ENCODE measurements around the gene OPTN. TPM values are rescaled to one million over a fixed set of nuclear protein-coding genes. Genes with fewer than 3 reads are reported as not detected.
A peak's percentile ranks its signal among the peaks of the same experiment; 100 is the strongest.

The OPTN gene
- total and polyA plus RNA-seq, 9 donors = 42.9 to 133 (median 87.0) TPM

- Histone ChIP-seq H3K4me1 (ENCODE audit: insufficient read depth) (no peaks in the 10 kb centered on the region), H3K4me3 (no peak overlapping the region), H3K36me3 (no peaks in the 10 kb centered on the region), H3K9me3 (no peaks in the 10 kb centered on the region), H3K27me3 (no peaks in the 10 kb centered on the region), H3K27ac (no peak overlapping the region)
- intact Hi-C loops (cut with DNase I) = no loop called here
- TF ChIP-seq, protein P1, sequence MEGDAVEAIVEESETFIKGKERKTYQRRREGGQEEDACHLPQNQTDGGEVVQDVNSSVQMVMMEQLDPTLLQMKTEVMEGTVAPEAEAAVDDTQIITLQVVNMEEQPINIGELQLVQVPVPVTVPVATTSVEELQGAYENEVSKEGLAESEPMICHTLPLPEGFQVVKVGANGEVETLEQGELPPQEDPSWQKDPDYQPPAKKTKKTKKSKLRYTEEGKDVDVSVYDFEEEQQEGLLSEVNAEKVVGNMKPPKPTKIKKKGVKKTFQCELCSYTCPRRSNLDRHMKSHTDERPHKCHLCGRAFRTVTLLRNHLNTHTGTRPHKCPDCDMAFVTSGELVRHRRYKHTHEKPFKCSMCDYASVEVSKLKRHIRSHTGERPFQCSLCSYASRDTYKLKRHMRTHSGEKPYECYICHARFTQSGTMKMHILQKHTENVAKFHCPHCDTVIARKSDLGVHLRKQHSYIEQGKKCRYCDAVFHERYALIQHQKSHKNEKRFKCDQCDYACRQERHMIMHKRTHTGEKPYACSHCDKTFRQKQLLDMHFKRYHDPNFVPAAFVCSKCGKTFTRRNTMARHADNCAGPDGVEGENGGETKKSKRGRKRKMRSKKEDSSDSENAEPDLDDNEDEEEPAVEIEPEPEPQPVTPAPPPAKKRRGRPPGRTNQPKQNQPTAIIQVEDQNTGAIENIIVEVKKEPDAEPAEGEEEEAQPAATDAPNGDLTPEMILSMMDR (IDR thresholded peaks at IDR 0.05) = no peak
- TF ChIP-seq EP300 (IDR thresholded peaks at IDR 0.05) (no peak), POLR2A (IDR thresholded peaks at IDR 0.05) (no peak)
- WGBS, 3 donors = 72 to 81% (median 80%) methylated on average over 5 of the region's 5 CpGs
- DNase-seq = no peak
Observed at GRCh38 chr10:13068071-13068470, 31.9 kb upstream of the OPTN start.

- no peak overlapping the region for H3K4me3 ChIP-seq
- DNase-seq = no peak
- H3K9me3 ChIP-seq = no peaks in the 10 kb centered on the region
- no peaks in the 10 kb centered on the region for H3K27me3 ChIP-seq
- TF ChIP-seq, protein P1 (IDR thresholded peaks at IDR 0.05) = no peak
- intact Hi-C loops (cut with DNase I) = no loop called here
- H3K36me3 ChIP-seq = no peaks in the 10 kb centered on the region
- H3K27ac ChIP-seq = no peak overlapping the region
- WGBS, 3 donors = 84 to 87% (median 87%) methylated on average over 2 of the region's 2 CpGs
- H3K4me1 ChIP-seq (ENCODE audit: insufficient read depth) = no peaks in the 10 kb centered on the region
Observed at GRCh38 chr10:13068484-13068883, 31.5 kb upstream of the OPTN start.

GRCh38 chr10:13072339-13072738, 27.6 kb upstream of the OPTN start:
- TF ChIP-seq, protein P1 (IDR thresholded peaks at IDR 0.05) = no peak
- TF ChIP-seq EP300 (IDR thresholded peaks at IDR 0.05) = no peak
- TF ChIP-seq POLR2A (IDR thresholded peaks at IDR 0.05) = no peak
- H3K27me3 ChIP-seq = no peaks in the 10 kb centered on the region
- no peaks in the 10 kb centered on the region for H3K4me1 ChIP-seq (ENCODE audit: insufficient read depth)
- H3K4me3 ChIP-seq = no peak overlapping the region
- H3K36me3 ChIP-seq = no peaks in the 10 kb centered on the region
- intact Hi-C loops (cut with DNase I) = loop anchor here (5.0 to 10.0 kb wide), 4 partner anchors 178 to 360 kb away; no protein-coding TSS in a partner anchor
- WGBS, 3 donors = 91 to 96% (median 91%) methylated on average over 3 of the region's 3 CpGs
- DNase-seq = no peak
- H3K9me3 ChIP-seq = no peaks in the 10 kb centered on the region
- H3K27ac ChIP-seq = no peak overlapping the region

DNA sequence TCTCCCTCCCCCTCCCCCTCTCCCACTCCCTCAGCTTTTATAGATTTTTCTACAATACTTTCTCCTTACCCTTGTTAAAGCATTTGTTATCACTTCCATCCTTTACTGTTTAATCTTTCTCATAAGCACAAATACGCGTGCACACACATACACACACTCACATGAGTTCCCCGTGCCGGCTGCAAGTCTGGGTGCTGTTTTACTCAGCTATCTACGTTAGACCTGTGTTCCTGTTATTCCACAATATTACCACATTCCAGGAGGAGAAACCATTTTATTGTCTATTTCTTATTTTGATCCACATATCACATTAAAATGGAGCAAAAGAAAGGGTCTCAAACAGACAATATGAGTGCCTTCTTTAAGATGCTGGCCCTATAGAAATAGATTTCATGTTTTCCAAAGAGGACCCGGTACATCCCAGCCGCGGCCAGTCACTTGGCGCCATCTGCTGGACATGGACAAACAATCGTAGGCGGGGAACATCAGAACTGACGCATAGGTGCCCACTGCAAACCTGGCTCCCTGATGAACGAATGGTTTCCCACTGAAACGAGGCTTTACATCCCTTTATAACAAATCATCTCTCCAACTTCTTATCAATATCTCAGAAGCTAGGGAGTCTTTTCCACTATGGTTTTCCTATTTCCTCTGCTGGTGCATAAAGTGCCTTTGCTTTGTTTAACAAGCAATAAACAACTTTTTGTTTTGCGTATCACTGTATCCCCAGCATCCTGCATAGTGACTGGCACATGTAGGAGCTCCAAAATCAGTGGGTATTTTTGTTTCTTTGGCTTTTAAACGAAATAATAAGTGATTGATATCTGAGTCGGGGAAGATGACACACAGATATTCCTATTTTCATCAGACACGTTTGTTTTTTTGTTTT, 25.2 kb upstream of the OPTN start:
- no peaks in the 10 kb centered on the region for H3K36me3 ChIP-seq
- WGBS, 3 donors = 15 to 24% (median 21%) methylated on average over 18 of the region's 18 CpGs
- H3K4me1 ChIP-seq (ENCODE audit: insufficient read depth) = no peaks in the 10 kb centered on the region
- intact Hi-C loops (cut with DNase I) = loop anchor here (5.0 to 10.0 kb wide), 4 partner anchors 180 to 363 kb away; no protein-coding TSS in a partner anchor
- no peak overlapping the region for H3K4me3 ChIP-seq
- no peaks in the 10 kb centered on the region for H3K9me3 ChIP-seq
- DNase-seq = peak; percentile 63 to 77 (median 76)
- no peaks in the 10 kb centered on the region for H3K27me3 ChIP-seq
- no peak overlapping the region for H3K27ac ChIP-seq
- TF ChIP-seq POLR2A (IDR thresholded peaks at IDR 0.05) = no peak
- TF ChIP-seq, protein P1 (IDR thresholded peaks at IDR 0.05) = peak; percentile 69 to 79 (median 71)
